ENCODE data around the gene DBN1. TPM values are rescaled to one million over a fixed set of nuclear protein-coding genes. Genes with fewer than 3 reads are reported as not detected.

DBN1 gene
- total and polyA plus RNA-seq, 9 of the 15 experiments (the other 6 are each of a cell fraction or from before 2014, with no cell fraction given), result 0.25 to 87.2 (median 27.9) TPM

DNA sequence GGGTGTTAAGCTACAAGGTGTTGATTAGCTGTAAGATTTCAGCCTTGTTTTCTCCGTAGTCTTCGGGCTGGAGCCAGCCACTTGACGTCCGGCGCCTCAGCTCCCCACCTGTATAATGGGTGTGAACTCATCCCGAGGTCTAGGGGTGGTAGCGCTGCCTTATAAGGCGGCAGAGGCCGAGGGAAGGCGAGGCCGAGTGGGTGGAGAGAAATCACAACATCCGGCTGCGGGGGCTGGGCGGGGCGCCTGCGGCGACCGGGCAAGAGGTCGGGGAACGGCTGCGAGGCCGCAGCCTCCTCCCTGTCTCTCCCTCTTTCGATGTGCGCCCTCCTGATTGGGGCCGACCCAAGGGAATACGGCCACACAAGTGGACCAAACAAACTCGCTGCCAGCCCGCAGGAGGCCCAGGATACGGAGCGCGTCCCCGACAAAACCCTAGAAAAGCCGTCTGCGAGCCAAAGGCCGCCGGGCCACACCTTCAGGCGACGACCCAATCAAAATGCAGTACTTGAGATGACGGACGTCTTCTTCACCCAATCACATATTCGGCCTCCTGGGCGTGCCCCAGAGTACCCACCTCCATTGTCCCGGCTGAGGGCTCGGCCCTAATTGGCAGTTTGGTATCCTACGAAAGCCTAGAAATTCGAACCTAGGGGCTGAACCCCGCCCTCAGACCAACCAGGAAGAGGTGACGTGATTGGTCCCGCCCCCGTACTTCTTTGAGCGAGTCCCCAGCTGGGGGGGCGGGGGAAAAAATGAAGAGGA is 47.5 kb downstream of the DBN1 start (continued):
- TF ChIP-seq MTF1 (CRISPR knock-in tag; IDR thresholded peaks at IDR 0.05; ENCODE audit: borderline replicate concordance), result no peak
- TF ChIP-seq, protein P1, sequence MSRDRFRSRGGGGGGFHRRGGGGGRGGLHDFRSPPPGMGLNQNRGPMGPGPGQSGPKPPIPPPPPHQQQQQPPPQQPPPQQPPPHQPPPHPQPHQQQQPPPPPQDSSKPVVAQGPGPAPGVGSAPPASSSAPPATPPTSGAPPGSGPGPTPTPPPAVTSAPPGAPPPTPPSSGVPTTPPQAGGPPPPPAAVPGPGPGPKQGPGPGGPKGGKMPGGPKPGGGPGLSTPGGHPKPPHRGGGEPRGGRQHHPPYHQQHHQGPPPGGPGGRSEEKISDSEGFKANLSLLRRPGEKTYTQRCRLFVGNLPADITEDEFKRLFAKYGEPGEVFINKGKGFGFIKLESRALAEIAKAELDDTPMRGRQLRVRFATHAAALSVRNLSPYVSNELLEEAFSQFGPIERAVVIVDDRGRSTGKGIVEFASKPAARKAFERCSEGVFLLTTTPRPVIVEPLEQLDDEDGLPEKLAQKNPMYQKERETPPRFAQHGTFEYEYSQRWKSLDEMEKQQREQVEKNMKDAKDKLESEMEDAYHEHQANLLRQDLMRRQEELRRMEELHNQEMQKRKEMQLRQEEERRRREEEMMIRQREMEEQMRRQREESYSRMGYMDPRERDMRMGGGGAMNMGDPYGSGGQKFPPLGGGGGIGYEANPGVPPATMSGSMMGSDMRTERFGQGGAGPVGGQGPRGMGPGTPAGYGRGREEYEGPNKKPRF (IDR thresholded peaks at IDR 0.05; ENCODE audit: low read depth, low read length), result no peak
- TF ChIP-seq, protein P2, sequence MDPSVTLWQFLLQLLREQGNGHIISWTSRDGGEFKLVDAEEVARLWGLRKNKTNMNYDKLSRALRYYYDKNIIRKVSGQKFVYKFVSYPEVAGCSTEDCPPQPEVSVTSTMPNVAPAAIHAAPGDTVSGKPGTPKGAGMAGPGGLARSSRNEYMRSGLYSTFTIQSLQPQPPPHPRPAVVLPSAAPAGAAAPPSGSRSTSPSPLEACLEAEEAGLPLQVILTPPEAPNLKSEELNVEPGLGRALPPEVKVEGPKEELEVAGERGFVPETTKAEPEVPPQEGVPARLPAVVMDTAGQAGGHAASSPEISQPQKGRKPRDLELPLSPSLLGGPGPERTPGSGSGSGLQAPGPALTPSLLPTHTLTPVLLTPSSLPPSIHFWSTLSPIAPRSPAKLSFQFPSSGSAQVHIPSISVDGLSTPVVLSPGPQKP (CRISPR knock-in tag; IDR thresholded peaks at IDR 0.05), result no peak
- peak; percentile 77 for TF ChIP-seq BRD9 (IDR thresholded peaks at IDR 0.05; ENCODE audit: low read depth, partially characterized antibody)
- TF ChIP-seq HDGF (IDR thresholded peaks at IDR 0.05), result no peak
- TF ChIP-seq, protein P3, sequence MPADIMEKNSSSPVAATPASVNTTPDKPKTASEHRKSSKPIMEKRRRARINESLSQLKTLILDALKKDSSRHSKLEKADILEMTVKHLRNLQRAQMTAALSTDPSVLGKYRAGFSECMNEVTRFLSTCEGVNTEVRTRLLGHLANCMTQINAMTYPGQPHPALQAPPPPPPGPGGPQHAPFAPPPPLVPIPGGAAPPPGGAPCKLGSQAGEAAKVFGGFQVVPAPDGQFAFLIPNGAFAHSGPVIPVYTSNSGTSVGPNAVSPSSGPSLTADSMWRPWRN (IDR thresholded peaks at IDR 0.05; ENCODE audit: low read depth), result peak; percentile 46
- no peak for TF ChIP-seq GATAD2A (IDR thresholded peaks at IDR 0.05)
- TF ChIP-seq ZBED1 (IDR thresholded peaks at IDR 0.05), result no peak
- no peak; the same call in 1 of the 2 replicates for TF ChIP-seq ZKSCAN1 (IDR thresholded peaks at IDR 0.05; ENCODE audit: low read depth, low read length)
- TF ChIP-seq FOXA3 (CRISPR knock-in tag; conservative IDR thresholded peaks at IDR 0.05 in 1 of 2, IDR thresholded peaks at IDR 0.05 in 1 of 2), result no peak
- TF ChIP-seq FOS (IDR thresholded peaks at IDR 0.05; ENCODE audit: extremely low read depth, insufficient read length), result peak; percentile 92
- TF ChIP-seq ZNF431 (CRISPR knock-in tag; IDR thresholded peaks at IDR 0.05), result no peak
- TF ChIP-seq, protein P4, sequence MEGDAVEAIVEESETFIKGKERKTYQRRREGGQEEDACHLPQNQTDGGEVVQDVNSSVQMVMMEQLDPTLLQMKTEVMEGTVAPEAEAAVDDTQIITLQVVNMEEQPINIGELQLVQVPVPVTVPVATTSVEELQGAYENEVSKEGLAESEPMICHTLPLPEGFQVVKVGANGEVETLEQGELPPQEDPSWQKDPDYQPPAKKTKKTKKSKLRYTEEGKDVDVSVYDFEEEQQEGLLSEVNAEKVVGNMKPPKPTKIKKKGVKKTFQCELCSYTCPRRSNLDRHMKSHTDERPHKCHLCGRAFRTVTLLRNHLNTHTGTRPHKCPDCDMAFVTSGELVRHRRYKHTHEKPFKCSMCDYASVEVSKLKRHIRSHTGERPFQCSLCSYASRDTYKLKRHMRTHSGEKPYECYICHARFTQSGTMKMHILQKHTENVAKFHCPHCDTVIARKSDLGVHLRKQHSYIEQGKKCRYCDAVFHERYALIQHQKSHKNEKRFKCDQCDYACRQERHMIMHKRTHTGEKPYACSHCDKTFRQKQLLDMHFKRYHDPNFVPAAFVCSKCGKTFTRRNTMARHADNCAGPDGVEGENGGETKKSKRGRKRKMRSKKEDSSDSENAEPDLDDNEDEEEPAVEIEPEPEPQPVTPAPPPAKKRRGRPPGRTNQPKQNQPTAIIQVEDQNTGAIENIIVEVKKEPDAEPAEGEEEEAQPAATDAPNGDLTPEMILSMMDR (IDR thresholded peaks at IDR 0.05 in 2 of 3, conservative IDR thresholded peaks at IDR 0.05 in 1 of 3; ENCODE audit: insufficient read depth in 2 of 3, low read depth in 1 of 3, low read length in 3 of 3), result no peak
- no peak for TF ChIP-seq PCBP2 (IDR thresholded peaks at IDR 0.05; ENCODE audit: low read depth, low read length, poor library complexity, severe bottlenecking)

Measured in K562 (cell line).